A673 (cell line): ENCODE results near the gene SRPK3.

Experiments used
- EZH2 ChIP-seq: fragments of 200-600 bp; sonication (generic); IDR thresholded peaks from 2 replicates; pipeline ENCODE4 v1.6.1; 2017; ENCODE audit warnings: borderline replicate concordance, low read depth, mild to moderate bottlenecking, mixed read lengths, antibody characterized with exemption, low read length; ENCODE audit not compliant: poor library complexity, severe bottlenecking
- TF ChIP-seq, protein P1 (sequence below): fragments of 300-800, 200-600 bp; sonication (generic); conservative IDR thresholded peaks from 2 replicates; pipeline ENCODE4 v1.5.1; 2017; ENCODE audit warnings: low read depth, mild to moderate bottlenecking, antibody characterized with exemption, low read length, moderate library complexity, mixed read lengths

DNA sequence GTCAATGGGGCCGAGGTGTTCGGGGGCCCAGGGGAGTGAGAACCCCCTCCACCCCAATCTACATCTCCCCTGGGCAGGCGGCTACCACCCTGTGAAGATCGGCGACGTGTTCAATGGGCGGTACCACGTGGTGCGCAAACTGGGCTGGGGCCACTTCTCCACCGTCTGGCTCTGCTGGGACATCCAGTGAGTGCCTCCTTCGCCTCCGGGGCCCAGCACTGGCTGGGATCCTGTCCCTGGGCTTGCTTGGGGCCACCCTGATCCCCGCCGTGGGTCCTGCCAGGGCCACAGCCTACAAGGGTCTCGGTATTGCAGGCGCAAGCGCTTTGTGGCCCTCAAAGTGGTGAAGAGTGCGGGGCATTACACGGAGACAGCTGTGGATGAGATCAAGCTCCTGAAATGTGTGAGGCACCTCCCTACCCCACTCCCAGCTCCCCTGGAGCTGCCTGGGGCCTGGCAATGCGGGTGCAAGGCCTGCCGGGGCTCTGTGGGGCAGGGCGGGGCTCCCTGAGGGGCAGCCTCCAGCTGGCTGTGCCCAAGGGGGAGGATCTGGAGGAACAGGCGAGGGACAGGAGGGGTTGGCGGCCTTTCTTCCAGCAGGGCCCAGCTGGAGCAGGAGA lies 697 bp downstream of the SRPK3 start:
- TF ChIP-seq, protein P1, sequence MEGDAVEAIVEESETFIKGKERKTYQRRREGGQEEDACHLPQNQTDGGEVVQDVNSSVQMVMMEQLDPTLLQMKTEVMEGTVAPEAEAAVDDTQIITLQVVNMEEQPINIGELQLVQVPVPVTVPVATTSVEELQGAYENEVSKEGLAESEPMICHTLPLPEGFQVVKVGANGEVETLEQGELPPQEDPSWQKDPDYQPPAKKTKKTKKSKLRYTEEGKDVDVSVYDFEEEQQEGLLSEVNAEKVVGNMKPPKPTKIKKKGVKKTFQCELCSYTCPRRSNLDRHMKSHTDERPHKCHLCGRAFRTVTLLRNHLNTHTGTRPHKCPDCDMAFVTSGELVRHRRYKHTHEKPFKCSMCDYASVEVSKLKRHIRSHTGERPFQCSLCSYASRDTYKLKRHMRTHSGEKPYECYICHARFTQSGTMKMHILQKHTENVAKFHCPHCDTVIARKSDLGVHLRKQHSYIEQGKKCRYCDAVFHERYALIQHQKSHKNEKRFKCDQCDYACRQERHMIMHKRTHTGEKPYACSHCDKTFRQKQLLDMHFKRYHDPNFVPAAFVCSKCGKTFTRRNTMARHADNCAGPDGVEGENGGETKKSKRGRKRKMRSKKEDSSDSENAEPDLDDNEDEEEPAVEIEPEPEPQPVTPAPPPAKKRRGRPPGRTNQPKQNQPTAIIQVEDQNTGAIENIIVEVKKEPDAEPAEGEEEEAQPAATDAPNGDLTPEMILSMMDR, result no peak
- TF ChIP-seq EZH2, result no peak
